Activated T-cell treated with anti-CD3 and anti-CD28 coated beads, Interleukin-2, amount 50 U/mL, for 1 hour (primary cell): ENCODE results near the gene ADO.
"Not testable (repeated sequence)": the region's sequence is repeated elsewhere in the genome, so short reads cannot be mapped to it uniquely, and the experiment has no call there.

ENCODE experiments used
- DNase-seq: peaks from one replicate; pipeline ENCODE4 v3.0.0-alpha.2; 2020

The ADO gene

DNA sequence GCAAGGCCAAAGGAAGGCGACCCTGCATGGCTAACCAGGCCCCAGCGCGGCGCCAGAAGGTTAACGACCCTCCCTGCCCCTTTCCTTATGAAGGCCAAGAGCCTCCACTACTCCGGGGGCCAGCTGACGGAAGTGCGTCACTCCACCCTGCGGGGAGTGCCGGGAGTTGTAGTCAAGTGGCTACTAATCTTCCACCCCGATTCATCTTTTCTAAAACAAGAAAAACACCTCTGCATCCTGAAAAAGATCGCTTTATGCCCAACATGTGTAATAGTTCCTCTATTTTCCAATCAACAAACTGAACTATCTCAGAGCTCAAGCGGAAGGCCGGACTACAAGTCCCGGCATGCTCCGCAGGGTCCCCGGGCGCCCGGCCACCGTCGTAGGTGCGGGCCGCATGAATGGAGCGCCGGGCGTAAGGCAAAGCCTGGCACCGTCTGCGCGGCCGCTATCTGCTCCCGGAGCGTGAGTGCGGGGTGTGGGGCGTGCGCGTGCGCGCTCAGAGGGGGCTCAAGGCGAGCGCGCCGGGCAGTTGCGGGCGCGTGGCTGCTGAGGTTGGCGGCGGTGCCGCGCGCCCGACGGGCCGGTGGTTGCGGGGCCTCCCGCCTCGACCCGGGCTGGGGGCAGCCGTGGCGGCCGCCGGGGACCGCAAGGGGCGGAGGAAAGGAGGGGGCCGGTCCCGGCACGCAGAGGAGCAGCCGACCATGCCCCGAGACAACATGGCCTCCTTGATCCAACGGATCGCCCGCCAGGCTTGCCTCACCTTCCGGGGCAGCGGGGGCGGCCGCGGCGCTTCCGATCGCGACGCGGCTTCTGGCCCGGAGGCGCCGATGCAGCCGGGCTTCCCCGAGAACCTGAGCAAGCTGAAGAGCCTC lies at the start of gene ADO:
ADO (plus strand) TSS at position 365 of the 875 bp plus-strand sequence; CDS start at position 705, 340 bp downstream.
- peak; percentile 83 for DNase-seq

DNA sequence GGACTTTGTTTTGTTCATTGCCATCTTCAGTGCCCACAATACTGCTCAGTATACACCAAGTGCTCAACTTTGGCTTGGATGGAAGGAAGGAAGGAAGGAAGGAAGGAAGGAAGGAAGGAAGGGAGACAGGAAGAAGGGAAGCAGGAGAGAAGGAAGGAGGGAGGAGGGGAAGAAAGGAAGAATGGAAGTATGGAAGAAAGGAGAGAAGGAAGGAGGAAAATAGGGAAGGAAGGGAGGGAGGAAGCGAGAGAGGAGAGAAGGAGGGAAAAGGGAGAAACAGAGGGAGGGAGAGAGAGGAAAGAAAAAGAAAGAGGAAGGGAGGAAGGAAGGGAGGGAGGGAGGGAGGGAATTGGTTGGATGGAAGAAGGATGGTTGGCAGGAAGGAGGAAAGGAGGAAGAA lies 49.6 kb upstream of the ADO start:
- DNase-seq, result no peak

DNA sequence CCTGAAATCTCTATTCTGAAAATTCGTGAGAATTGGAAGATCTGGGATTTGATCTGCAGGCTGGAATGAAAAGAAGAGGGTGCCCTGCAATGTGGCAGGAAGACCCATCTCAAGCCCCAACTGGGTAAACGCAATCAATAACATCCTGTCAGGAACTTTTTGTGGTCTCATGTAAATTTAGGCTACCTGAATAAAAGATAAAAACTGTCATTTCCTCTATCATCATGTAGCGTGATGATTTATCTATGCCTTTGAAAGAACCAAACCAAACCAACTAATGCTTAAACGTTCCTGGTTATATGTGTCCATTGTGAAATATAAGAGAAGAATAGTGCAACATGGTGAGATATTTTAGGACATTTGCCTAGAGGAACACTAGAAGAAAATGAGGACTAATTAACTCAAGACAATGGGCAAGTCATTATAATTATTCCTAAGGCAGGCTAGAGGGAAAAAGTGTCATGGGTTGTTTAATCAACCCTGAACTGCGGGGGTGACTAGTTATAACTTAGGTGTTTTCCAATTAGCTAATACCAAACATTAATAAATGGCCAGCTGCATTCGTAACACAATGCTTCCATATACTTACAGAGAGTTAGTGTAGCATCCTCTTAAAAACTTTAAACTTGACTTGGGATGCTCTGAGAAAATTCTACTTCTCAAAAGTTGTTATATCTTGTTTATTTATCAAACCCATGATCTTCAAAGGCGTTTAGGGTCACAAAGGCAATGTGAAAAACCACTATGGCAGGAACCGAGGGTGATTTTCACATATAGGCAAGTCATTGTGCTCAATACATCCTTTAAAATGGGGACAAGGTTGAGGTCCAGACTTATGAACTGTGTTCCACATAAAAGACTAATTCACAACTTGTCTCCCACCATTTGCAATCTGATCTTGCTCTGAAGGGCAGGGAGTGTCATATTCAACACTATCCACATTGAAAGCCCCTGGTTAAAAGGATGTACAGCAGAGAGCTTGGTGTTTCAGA lies 48.6 kb upstream of the ADO start:
- no peak for DNase-seq

DNA sequence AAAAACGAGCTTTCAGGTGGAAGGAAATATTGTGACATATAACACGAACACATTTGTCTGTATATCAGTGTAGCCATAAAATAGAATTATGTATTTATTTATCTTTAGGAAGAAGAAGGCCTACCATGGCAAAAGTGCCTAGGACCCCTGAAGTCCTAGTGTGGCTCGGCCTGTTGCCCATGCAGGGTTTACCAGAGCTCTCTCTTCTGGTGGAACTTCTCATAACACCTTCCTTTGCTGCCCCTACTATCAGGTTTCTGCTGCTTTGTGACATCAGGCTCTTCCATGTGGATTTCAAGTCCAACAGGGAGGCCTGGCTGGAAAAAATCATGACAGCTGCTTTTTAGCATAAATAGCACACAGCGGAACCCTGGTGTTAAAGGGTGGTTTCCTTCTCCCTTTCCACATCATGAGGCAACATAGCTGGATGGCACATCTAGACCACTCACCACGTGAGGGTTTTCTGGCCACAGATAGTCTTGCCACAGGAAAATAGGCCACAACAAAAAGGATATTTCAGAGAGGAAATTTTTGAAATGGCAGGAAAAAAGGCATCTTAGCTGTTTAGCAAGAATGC lies 44.8 kb upstream of the ADO start:
- DNase-seq, result no peak

DNA sequence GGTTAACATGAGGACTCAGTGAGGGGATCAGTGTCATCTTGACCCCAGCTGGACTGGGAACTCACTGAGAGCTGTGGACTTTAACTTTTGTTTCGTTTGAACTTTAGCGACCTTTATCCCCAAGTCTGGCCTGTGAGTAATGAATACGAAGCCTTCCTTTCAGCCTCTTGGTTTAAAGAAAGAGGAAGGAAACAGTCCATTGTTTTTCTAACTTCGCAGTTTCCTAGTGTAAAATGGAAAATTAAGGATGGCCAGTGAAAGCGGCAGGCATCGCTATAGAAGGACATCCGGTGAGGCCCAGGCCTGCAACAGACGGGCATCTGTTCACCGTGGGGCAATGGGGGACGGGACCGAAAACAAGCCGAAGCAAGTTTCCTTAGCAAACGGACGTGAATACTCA lies 44.1 kb upstream of the ADO start:
- no peak for DNase-seq

DNA sequence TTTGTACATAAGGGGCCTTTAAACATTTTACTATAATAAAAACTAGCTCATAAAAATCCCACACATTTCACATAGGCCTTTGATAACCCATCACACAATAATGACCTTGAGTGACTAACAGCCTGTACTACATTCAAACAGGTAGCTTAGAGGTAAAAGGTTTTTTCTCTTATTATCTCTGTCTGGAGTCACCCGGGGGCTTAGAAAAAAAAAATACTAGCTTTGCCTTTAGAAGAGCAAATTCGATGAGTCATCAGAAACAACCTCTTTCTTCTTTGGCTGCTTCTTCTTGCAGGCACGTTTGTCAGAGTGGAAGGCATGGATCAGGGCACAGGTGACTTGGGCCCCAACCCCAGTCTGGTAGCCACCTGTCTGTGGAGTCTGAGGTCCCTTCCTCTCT lies 43.4 kb upstream of the ADO start:
- DNase-seq, result no peak

DNA sequence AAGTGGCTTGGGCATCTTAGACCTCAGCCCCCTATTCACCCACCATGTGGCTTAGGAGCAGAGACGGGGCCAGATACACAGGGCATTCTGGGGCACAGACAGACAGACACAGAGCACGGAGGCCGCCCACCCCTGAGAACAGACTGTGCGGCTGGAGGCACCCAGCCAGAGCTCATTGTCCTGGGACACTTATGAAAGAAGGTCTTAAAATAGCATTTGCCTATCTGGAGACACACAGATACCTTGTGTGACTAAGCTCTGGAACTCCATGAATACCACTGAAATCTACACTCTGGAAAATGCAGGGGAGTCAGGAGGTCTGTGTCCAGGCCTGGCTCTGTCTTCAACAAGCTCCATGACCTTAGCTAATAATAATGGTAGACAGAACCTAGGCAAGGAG lies 41.4 kb upstream of the ADO start:
- DNase-seq, result no peak

DNA sequence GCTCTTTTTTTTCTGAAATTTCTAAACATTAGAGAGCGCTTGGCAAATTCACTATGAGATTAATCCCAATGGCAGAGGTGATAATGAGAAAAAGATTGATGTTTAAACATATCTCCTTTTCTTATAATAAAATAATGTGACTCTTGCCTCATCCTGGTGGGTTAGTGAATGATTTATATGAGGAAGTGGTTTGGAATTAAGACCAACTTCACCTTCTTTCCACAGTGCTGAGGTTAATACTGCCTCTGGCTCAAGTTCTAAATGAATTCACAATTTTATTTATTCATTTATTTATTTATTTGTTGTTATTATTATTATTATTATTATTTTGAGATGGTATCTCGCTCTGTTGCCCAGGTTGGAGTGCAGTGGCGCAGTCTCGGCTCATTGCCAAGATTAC lies 40.5 kb upstream of the ADO start:
- no peak for DNase-seq

DNA sequence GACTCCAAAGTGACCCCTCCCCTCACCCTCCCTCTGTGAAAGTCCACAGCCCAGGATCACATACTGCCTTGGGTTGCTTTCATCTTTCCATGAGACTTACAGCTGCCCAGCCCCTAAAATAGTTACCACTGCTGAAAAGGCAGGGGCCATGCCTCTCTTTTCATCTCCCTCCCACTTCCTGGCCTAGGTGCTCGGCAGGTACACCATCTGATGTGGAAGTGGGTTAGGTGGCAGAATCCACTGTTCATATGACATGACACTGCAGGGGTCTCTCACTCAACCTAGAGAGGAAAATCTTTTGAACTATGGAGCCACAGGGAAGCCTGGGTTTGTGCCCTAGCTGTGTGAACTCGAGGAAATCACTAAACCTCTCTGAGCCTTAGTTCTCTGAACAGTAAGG lies 38.8 kb upstream of the ADO start:
- no peak for DNase-seq

DNA sequence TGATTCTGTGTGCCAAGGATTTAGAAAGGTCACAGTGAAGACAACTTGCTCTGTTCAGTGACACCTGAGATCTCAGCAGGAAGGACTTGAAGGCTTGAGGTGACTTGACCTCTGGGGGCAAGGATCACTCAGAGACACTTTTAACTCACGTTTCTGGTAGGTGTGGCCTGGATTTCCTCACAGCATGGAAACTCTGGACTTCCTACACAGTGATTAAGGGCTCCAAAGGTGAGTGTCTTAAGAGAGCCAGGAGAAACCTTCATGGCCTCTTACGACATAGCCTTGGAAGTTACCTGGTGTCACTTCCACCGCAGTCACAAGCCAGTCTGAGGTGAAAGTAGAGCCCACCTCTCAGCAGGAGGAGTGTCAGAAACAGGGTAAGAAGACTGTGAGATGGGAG lies 38.1 kb upstream of the ADO start:
- no peak for DNase-seq

DNA sequence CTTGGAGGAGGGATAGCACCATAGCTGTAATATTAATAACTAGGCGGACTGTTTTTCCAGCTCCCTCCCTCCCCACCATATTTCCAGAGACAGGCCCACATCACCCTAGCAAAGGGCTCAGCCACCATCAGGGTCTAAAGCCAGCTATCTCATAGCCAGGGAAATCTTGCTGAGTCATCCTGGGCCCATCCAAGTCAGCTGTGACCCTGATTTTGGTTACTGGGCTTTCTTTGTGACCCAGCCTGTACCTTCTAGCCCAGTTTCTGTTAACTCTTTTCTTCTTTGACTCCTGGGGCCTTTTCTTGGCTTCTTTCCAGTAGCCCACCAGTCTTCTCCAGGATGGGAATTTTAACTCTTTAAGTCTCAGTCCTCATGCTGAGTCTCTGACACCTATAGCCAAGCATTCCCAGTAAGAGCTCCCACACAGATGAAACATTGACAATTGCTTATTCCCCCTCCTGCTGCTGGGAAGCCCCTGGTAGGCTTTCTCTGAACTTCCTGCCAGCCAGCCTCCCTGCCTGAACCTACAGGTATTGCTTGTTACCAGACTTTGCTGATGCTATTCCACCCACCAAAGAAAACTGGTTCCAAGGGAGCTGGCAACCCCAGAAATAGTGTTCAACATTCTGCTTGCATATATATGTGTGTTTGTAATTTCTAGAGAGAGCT lies 34.8 kb upstream of the ADO start:
- no peak for DNase-seq

DNA sequence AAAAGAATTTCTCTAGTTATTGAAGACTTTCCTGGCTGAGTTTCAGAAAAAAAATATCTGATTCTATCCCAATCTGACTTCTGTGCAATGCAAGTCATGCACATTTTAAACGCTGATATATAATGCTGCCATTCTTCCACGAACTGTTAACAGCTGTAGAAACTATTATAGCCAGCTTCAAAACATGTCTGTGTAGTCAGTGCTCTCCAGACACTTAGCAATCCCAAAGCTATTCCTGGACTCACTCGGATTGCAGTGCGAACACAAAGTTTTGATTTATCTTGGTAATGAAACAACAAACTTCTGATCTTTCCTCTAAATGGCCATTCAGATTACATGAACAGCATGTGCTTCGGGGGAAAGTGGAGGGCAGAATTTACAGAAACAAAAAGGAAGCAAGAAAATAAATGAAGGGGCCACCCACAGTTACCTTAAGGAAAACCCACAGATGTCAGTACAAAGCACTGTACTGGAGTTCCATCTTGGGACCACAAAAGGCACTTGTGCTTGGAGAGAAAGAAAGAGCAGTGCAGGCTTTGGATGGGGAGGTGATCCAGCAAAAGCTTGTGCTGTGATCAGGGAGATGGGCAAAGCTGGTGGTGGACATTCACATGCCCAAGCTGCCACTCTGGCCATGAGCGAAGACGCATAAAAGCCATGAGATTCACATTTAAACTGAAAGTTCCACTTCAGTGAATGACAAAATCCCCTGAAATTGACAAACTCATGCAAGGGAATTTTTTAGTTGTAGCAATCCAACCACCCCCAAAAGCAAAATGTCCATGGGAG lies 32.1 kb upstream of the ADO start:
- DNase-seq, result no peak

DNA sequence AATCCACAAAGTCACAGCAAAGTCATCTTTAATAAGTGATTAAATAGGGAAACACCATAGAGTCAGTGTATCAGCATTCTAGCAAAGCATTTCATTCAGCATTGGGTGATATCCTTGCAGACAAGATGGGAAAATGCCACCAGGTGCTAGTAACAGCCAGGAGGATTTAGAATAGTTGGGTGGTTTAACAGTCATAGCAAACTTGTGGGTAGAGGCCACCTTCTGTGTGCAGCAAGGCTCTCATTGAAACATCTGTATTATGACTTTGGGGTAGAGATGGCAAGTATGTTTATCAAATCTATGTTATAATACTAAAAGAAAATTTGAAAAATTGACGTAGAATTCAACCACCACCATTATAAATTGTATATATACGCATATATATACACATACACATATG lies 26.4 kb upstream of the ADO start:
- DNase-seq, result no peak

DNA sequence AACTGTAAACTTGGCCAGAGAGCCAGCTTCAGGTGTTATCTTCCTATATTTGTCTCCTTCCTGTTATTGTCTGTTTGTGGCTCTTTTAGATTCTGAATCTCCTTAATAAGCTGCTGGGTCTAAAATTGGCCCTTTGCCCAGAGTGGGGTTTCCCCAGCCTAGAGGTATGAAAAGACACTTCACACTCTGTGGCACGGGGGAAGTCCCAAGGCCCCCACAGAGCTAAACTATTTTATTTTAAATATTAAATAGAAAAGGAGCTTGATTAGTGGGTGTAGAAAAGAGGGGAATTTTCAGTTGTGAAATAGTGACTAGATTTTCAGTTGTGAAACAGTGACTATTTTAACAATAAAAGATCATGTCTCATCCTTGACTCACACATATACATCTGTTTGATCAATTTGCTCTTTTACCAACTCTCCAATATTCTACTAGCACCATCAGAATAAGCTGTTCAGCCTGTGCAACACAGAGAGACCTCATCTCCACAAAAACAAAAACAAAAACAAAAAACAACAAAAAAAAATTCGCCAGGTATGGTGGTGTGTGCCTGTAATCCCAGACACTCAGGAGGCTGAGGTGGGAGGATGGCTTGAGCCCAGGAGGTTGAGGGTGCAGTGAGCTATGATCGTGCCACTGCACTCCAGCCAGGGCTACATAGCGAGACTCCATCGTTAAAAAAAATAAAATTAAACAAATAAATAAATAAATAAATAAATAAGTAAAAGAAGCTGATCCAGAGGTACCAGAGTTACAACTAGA lies 24.9 kb upstream of the ADO start:
- DNase-seq, result peak; percentile 68

DNA sequence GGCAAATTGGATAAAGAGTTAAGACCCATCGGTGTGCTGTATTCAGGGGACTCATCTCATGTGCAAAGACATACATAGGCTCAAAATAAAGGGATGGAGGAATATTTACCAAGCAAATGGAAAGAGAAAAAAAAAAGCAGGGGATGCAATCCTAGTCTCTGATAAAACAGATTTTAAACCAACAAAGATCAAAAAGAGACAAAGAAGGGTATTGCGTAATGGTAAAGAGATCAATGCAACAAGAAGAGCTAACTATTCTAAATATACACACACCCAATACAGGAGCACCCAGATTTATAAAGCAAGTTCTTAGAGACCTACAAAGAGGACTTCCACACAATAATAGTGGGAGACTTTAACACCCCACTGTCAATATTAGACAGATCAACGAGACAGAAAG lies 20.0 kb upstream of the ADO start:
- DNase-seq, result not testable (repeated sequence)

DNA sequence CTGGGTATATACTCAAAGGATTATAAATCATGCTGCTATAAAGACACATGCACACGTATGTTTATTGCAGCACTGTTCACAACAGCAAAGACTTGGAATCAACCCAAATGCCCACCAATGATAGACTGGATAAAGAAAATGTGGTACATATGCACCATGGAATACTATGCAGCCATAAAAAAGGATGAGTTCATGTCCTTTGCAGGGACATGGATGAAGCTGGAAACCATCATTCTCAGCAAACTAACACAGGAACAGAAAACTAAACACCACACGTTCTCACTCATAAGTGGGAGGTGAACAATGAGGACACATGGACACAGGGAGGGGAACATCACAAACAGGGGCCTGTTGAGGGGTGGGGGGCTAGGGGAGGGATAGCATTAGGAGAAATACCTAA lies 16.2 kb upstream of the ADO start:
- DNase-seq, result not testable (repeated sequence)

DNA sequence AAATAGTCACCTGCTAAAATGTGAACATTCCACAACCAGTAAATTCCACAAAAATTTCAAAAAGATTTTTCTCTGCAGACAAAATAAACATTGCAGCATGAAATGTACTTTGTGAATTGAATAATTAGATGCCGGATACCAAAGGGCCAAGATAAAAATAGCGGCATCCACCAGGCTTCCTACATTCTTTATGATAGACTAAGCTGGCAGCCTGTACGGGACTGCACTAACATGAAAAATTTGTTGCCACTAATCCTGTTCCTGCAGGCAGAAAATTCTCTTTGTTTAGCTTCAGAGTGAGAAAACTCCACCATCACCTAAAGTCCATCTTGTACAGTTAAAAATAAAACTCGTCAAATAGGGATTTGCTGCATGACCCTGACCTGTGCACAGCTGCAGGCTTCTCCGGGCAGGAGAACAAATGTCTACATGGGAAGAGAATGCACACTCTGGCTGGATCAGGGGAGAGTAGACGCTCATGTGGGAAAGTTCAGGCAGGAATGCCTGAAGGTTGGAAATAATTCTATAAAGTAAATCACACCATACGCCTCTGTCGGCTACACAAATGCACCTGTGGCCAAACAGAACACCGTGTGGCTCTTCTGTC lies 15.6 kb upstream of the ADO start:
- no peak for DNase-seq

DNA sequence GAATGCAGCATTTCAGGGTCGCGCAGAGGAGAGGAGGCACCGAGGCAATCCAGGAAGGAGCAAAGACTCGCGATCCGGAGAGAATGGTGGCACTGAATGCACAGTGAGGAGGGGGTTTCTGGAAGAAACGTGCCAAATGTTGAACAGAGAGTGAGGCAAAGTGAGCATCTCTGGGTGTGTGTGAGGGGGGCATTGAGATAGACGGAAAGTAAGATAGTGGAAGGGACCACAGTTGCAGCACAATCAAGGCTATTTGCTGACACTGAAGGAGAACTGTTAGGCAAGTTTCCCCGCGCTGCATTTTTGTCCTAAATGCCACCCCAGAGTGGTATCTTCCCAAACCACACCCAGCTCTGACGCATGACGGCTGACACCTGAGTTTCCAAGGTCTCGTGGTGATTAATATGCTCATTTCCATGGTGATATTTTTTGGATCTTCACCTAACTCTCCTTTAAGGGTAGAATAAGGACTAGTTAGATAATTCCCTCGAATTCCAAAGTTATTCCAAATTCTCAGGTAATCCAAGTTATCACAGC lies 14.4 kb upstream of the ADO start:
- no peak for DNase-seq

DNA sequence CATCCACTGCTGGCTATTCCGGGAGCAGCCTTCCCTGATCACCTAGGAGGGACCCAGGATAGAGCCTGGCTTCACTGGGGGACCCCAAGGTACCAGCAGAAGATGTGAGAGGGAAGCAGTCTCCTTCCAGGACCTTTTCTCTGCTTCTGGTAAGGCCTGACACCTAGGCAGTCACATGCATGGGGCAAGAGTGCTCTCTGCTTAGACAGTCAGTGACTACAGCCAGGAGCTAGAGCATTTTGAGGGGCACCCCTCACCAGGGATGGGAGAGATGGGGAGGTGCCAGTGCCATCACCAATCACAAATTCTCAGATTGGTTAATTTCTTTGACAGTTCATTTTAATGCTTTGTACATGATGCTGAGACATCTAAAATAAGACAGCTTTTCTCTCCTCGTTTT lies 13.9 kb upstream of the ADO start:
- no peak for DNase-seq

DNA sequence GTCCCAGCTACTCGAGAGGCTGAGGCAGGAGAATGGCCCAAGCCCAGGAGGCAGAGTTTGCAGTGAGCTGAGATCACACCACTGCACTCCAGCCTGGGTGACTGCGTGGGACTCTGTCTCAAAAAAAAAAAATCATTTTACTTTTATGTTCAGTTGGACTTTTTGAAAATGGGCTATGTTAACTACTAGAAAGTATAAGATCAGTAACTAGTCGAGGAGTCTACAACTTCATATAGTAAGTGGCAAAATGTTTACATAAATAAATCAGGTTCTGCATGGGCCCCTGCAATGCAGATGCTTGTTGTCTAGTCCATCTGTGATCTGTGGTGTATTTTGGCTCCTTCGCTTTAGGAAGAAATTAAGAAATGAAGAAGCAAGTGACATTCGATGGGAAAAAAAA lies 12.3 kb upstream of the ADO start:
- no peak for DNase-seq

DNA sequence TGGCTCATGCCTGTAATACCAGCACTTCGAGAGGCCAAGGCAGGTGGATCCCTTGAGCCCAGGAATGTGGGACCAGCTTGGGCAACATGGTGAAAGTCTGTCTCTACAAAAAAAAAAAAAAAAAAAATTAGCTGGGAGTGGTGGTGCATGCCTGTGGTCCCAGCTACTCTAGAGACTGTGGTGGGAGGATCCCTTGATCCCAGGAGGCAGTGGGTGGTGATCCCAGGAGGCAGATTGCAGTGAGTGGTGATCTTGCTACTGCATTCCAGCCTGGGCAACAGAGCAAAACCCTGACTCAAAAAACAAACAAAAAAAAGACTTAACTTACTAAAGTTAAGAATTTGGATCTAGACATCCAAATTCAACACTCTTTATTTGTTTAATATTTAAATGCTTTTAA lies 10.2 kb upstream of the ADO start:
- no peak for DNase-seq
